HCT116 (cell line): Measurements from ENCODE around the gene CLIC3. TPM values are rescaled to one million over a fixed set of nuclear protein-coding genes. Genes with fewer than 3 reads are reported as not detected.
A peak's percentile ranks its signal among the peaks of the same experiment; 100 is the strongest.

Source experiments
- ATAC-seq: fragments of 200-7000 bp; cut with Tn5 transposase; 2 replicates; pipeline ENCODE4 v1.9.1; 2020; ENCODE audit warnings: mild to moderate bottlenecking, moderate library complexity
- BruUV-seq: library from RNA; stranded (reverse); fragments of 400-500 nt; replicated peaks from 2 replicates; lab custom pipeline; 2021; lab: Mats Ljungman, UMichigan
- CTCF ChIA-PET: fragments of 300-600 bp; sonication (Branson Sonifier 250); formaldehyde crosslinking; loops from one replicate; lab custom pipeline; 2021; ENCODE audit warnings: antibody characterized with exemption; lab: Charles Lee
- POLR2A ChIA-PET: fragments of 300-600, 350-600 bp; sonication (Branson Sonifier 250); formaldehyde crosslinking; loops from one replicate; lab custom pipeline; 2021; ENCODE audit warnings: antibody characterized with exemption; lab: Charles Lee
- RAD21 ChIA-PET, 2 experiments: fragments of 300-600 bp; sonication (Branson Sonifier 250); formaldehyde crosslinking; loops; one replicate each; lab custom pipeline; 2023; ENCODE audit warnings: low total read pairs in 2 of 2; ENCODE audit not compliant: uncharacterized antibody in 2 of 2, unreplicated experiment in 2 of 2, low non-redundant PET in 1 of 2; lab: Charles Lee
- DNase-seq: peaks from one replicate; pipeline ENCODE4 v3.0.0-alpha.2; 2010; ENCODE audit warnings: low read depth, low spot score
- H2AFZ ChIP-seq: fragments of 200-600 bp; shearing (Covaris generic), sonication (generic); 2 replicates; pipeline ENCODE4 v1.6.1; 2017; ENCODE audit warnings: low read depth, mixed run types, mixed read lengths, antibody characterized with exemption, low read length; ENCODE audit not compliant: poor library complexity, severe bottlenecking
- H3K27ac ChIP-seq: 2 replicates; pipeline ENCODE4 v1.5.1; 2012; ENCODE audit warnings: low read depth, low read length
- H3K27me3 ChIP-seq: fragments of 200-600 bp; sonication (generic); 2 replicates; pipeline ENCODE4 v1.6.1; 2016; ENCODE audit warnings: mixed run types, low read length, mixed read lengths; ENCODE audit not compliant: insufficient read depth
- H3K36me3 ChIP-seq, 2 experiments: fragments of 200-500 bp in 1 of 2; fragments of 200-600 bp in 1 of 2; sonication (Bioruptor generic) in 1 of 2; sonication (generic) in 1 of 2; 2 replicates each; pipeline versions ENCODE4 v1.5.1 to v1.6.1; 2014 to 2016; ENCODE audit warnings: low read length in 2 of 2, inconsistent platforms in 1 of 2, mixed read lengths in 1 of 2, mixed run types in 1 of 2; ENCODE audit not compliant: insufficient read depth in 2 of 2, control insufficient read depth in 1 of 2
- H3K4me1 ChIP-seq, 2 experiments: fragments of 200-600 bp in 1 of 2; sonication (generic) in 1 of 2; 2 replicates each; pipeline versions ENCODE4 v1.5.1 to v1.6.1; 2012 to 2017; ENCODE audit warnings: low read length in 2 of 2, inconsistent platforms in 1 of 2, mild to moderate bottlenecking in 1 of 2, mixed read lengths in 1 of 2, mixed run types in 1 of 2, moderate library complexity in 1 of 2; ENCODE audit not compliant: insufficient read depth in 2 of 2, control insufficient read depth in 1 of 2
- H3K4me2 ChIP-seq: fragments of 200-600 bp; sonication (generic); 2 replicates; pipeline ENCODE4 v1.6.1; 2017; ENCODE audit warnings: mixed run types, low read length, mixed read lengths
- H3K4me3 ChIP-seq, 2 experiments: fragments of 200-600 bp in 1 of 2; sonication (generic) in 1 of 2; replicated peaks in 1 of 2; 2 replicates each; pipeline ENCODE4 v1.5.1; 2011 to 2016; ENCODE audit warnings: low read length in 2 of 2, control low read depth in 1 of 2, low read depth in 1 of 2, mild to moderate bottlenecking in 1 of 2, mixed read lengths in 1 of 2, mixed run types in 1 of 2
- H3K79me2 ChIP-seq: fragments of 200-600 bp; sonication (generic); 2 replicates; pipeline ENCODE4 v1.6.1; 2017; ENCODE audit warnings: mild to moderate bottlenecking, mixed run types, low read length, moderate library complexity, mixed read lengths; ENCODE audit not compliant: insufficient read depth
- H3K9ac ChIP-seq: fragments of 200-600 bp; sonication (generic); 2 replicates; pipeline ENCODE4 v1.6.1; 2016; ENCODE audit warnings: low read length, mixed read lengths
- H3K9me2 ChIP-seq: fragments of 200-600 bp; sonication (generic), shearing (Covaris generic); 2 replicates; pipeline ENCODE4 v1.6.1; 2017; ENCODE audit warnings: mixed run types, mild to moderate bottlenecking, moderate library complexity; ENCODE audit not compliant: insufficient read depth
- H3K9me3 ChIP-seq, 2 experiments: fragments of 200-500 bp in 1 of 2; fragments of 200-600 bp in 1 of 2; sonication (Bioruptor generic) in 1 of 2; sonication (generic) in 1 of 2; 2 replicates each; pipeline ENCODE4 v1.6.1; 2014 to 2017; ENCODE audit warnings: low read length in 2 of 2, mixed read lengths in 2 of 2, inconsistent platforms in 1 of 2, low read depth in 1 of 2, mild to moderate bottlenecking in 1 of 2, mixed run types in 1 of 2, moderate library complexity in 1 of 2; ENCODE audit not compliant: control insufficient read depth in 1 of 2, insufficient read depth in 1 of 2
- H4K20me1 ChIP-seq: fragments of 200-600 bp; sonication (generic), shearing (Covaris generic); 2 replicates; pipeline ENCODE4 v1.6.1; 2017; ENCODE audit warnings: mixed run types, mild to moderate bottlenecking, moderate library complexity; ENCODE audit not compliant: insufficient read depth
- CBX3 ChIP-seq: IDR thresholded peaks from 2 replicates; pipeline ENCODE4 v1.6.1; 2012; ENCODE audit warnings: low read depth
- CEBPB ChIP-seq: IDR thresholded peaks from 2 replicates; pipeline ENCODE4 v1.6.1; 2012; ENCODE audit warnings: low read depth
- EGR1 ChIP-seq: IDR thresholded peaks from 2 replicates; pipeline ENCODE4 v1.6.1; 2012; ENCODE audit warnings: low read depth
- ELF1 ChIP-seq: IDR thresholded peaks from 2 replicates; pipeline ENCODE4 v1.6.1; 2012; ENCODE audit warnings: low read depth, borderline replicate concordance
- EZH2 ChIP-seq: fragments of 200-600 bp; sonication (generic); IDR thresholded peaks from 2 replicates; pipeline ENCODE4 v1.6.1; 2017; ENCODE audit warnings: antibody characterized with exemption, mixed run types
- EZH2phosphoT487 ChIP-seq: fragments of 200-600 bp; IDR thresholded peaks from 2 replicates; pipeline ENCODE4 v1.6.1; 2018; ENCODE audit warnings: antibody characterized with exemption, borderline replicate concordance
- JUND ChIP-seq: IDR thresholded peaks from 2 replicates; pipeline ENCODE4 v1.6.1; 2012
- POLR2A ChIP-seq: IDR thresholded peaks from 2 replicates; pipeline ENCODE4 v1.7.0; 2011; ENCODE audit warnings: borderline replicate concordance; ENCODE audit not compliant: insufficient read depth, insufficient read length; ENCODE audit errors: extremely low read depth
- RAD21 ChIP-seq: IDR thresholded peaks from 2 replicates; pipeline ENCODE4 v1.6.1; 2012; ENCODE audit warnings: low read depth, mild to moderate bottlenecking
- REST ChIP-seq: IDR thresholded peaks from 2 replicates; pipeline ENCODE4 v1.6.1; 2012; ENCODE audit warnings: low read depth
- SIN3A ChIP-seq: IDR thresholded peaks from 2 replicates; pipeline ENCODE4 v1.6.1; 2012; ENCODE audit warnings: low read depth
- SP1 ChIP-seq: IDR thresholded peaks from 2 replicates; pipeline ENCODE4 v1.6.1; 2012; ENCODE audit warnings: low read depth
- SRF ChIP-seq: IDR thresholded peaks from 2 replicates; pipeline ENCODE4 v1.6.1; 2012; ENCODE audit warnings: low read depth
- TCF7L2 ChIP-seq: IDR thresholded peaks from 2 replicates; pipeline ENCODE4 v1.7.0; 2011; ENCODE audit warnings: borderline replicate concordance, inconsistent platforms; ENCODE audit not compliant: insufficient read depth, insufficient read length; ENCODE audit errors: extremely low read depth
- YY1 ChIP-seq: IDR thresholded peaks from 2 replicates; pipeline ENCODE4 v1.6.1; 2011; ENCODE audit warnings: low read length, low read depth, moderate library complexity, mild to moderate bottlenecking; ENCODE audit not compliant: insufficient replicate concordance; ENCODE audit errors: extremely low read depth
- ZBTB33 ChIP-seq: IDR thresholded peaks from 2 replicates; pipeline ENCODE4 v1.6.1; 2011; ENCODE audit warnings: mild to moderate bottlenecking, low read length, moderate library complexity; ENCODE audit not compliant: insufficient replicate concordance; ENCODE audit errors: extremely low read depth
- ZFX ChIP-seq: fragments of 450-650 bp; IDR thresholded peaks from 2 replicates; pipeline ENCODE4 v1.6.1; 2017
- ZNF274 ChIP-seq: fragments of 200-500 bp; sonication (Bioruptor generic); IDR thresholded peaks from 2 replicates; pipeline ENCODE4 v1.6.1; 2014; ENCODE audit warnings: mild to moderate bottlenecking, low read depth, low read length, inconsistent platforms
- intact Hi-C: fragments of 100-400 bp; cut with micrococcal nuclease; formaldehyde crosslinking; loops from 2 replicates; pipeline ENCODE4 v1.10.0; 2022
- total RNA-seq: library from RNA; stranded (reverse); gene quantifications from one replicate; pipeline ENCODE4 v1.2.1, GENCODE V29; 2021; ENCODE audit not compliant: unreplicated experiment
- TF ChIP-seq, protein P1 (sequence below): IDR thresholded peaks from 2 replicates; pipeline ENCODE4 v1.6.1; 2012
- TF ChIP-seq, protein P2 (sequence below): IDR thresholded peaks from 2 replicates; pipeline ENCODE4 v1.6.1; 2012

Gene CLIC3
- total RNA-seq, 1 experiment from 2014 or later, result 8.4 TPM

- Histone ChIP-seq H3K9me2 (no peaks in the 10 kb centered on the region), H3K4me1 (peaks cover 28 to 40% of the 10 kb centered on the region in 2 experiments; a peak in 3 of 4 replicates), H3K9me3 (no peaks in the 10 kb centered on the region), H3K9ac (peak overlapping the region; percentile 38), H4K20me1 (no peaks in the 10 kb centered on the region), H3K4me3 (no peak overlapping the region), H3K27me3 (no peaks in the 10 kb centered on the region), H3K27ac (peak overlapping the region; percentile 63), H3K79me2 (peaks cover 31% of the 10 kb centered on the region), H3K36me3 (peaks cover 0 to 8% of the 10 kb centered on the region in 2 experiments; a peak in 2 of 4 replicates), H2AFZ (no peak overlapping the region), H3K4me2 (peak overlapping the region; percentile 58)
- BruUV-seq, result no TSS peak
- ChIA-PET RAD21 (no interaction called here), POLR2A (no interaction called here), CTCF (interaction anchor here (0.6 to 1.8 kb wide), 3 partner anchors 12 to 44 kb away, joined by 4 to 14 read pairs (median 6); partner anchors contain the start of gene NPDC1)
- no peak for TF ChIP-seq SRF
- no peak for TF ChIP-seq SP1
- no peak for TF ChIP-seq CEBPB
- TF ChIP-seq EGR1, result no peak
- TF ChIP-seq TCF7L2, result no peak
- no peak for TF ChIP-seq ZFX
- no peak for TF ChIP-seq EZH2
- TF ChIP-seq ZNF274, result no peak
- TF ChIP-seq, protein P1, sequence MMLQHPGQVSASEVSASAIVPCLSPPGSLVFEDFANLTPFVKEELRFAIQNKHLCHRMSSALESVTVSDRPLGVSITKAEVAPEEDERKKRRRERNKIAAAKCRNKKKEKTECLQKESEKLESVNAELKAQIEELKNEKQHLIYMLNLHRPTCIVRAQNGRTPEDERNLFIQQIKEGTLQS, result no peak
- TF ChIP-seq JUND, result no peak
- no peak for TF ChIP-seq CBX3
- no peak for TF ChIP-seq POLR2A
- TF ChIP-seq EZH2phosphoT487, result no peak
- no peak for TF ChIP-seq RAD21
- TF ChIP-seq REST, result no peak
- no peak for TF ChIP-seq ZBTB33
- TF ChIP-seq ELF1, result no peak
- TF ChIP-seq SIN3A, result no peak
- no peak for TF ChIP-seq YY1
- TF ChIP-seq, protein P2, sequence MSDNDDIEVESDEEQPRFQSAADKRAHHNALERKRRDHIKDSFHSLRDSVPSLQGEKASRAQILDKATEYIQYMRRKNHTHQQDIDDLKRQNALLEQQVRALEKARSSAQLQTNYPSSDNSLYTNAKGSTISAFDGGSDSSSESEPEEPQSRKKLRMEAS, result no peak
- intact Hi-C loops, result no loop called here
- no peak for DNase-seq
- no peak; the same call in 1 of the 2 replicates for ATAC-seq
Measured at GRCh38 chr9:137022662-137023008, 26.3 kb upstream of the CLIC3 start.
